ENCODE data around the gene KDM4C. TPM values are rescaled to one million over a fixed set of nuclear protein-coding genes. Genes with fewer than 3 reads are reported as not detected.

KDM4C gene
- total RNA-seq, 1 donor from 2014 or later, result 39.8 TPM

GRCh38 chr9:6880626-6881025 lies 122.9 kb downstream of the KDM4C start:
- intact Hi-C loops (cut with DNase I), result no loop called here
- Histone ChIP-seq H3K4me1 (no peaks in the 10 kb centered on the region), H3K27me3 (ENCODE audit: low read depth) (no peaks in the 10 kb centered on the region), H3K27ac (no peak overlapping the region), H3K36me3 (no peaks in the 10 kb centered on the region), H3K9me3 (no peaks in the 10 kb centered on the region), H3K4me3 (no peak overlapping the region)
- DNase-seq (no peak), ATAC-seq (no peak)
- TF ChIP-seq, protein P1, sequence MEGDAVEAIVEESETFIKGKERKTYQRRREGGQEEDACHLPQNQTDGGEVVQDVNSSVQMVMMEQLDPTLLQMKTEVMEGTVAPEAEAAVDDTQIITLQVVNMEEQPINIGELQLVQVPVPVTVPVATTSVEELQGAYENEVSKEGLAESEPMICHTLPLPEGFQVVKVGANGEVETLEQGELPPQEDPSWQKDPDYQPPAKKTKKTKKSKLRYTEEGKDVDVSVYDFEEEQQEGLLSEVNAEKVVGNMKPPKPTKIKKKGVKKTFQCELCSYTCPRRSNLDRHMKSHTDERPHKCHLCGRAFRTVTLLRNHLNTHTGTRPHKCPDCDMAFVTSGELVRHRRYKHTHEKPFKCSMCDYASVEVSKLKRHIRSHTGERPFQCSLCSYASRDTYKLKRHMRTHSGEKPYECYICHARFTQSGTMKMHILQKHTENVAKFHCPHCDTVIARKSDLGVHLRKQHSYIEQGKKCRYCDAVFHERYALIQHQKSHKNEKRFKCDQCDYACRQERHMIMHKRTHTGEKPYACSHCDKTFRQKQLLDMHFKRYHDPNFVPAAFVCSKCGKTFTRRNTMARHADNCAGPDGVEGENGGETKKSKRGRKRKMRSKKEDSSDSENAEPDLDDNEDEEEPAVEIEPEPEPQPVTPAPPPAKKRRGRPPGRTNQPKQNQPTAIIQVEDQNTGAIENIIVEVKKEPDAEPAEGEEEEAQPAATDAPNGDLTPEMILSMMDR (IDR thresholded peaks at IDR 0.05), result no peak

GRCh38 chr9:6884101-6884500 lies 126.3 kb downstream of the KDM4C start:
- H3K36me3 ChIP-seq, result no peaks in the 10 kb centered on the region
- no peak overlapping the region for H3K4me3 ChIP-seq
- no peak for ATAC-seq
- no peak overlapping the region for H3K27ac ChIP-seq
- H3K27me3 ChIP-seq (ENCODE audit: low read depth), result no peaks in the 10 kb centered on the region
- H3K9me3 ChIP-seq, result no peaks in the 10 kb centered on the region
- H3K4me1 ChIP-seq, result no peaks in the 10 kb centered on the region
- DNase-seq, result no peak
- TF ChIP-seq, protein P1 (IDR thresholded peaks at IDR 0.05), result no peak
- intact Hi-C loops (cut with DNase I), result no loop called here

- H3K9me3 ChIP-seq, result no peaks in the 10 kb centered on the region
- TF ChIP-seq, protein P1 (IDR thresholded peaks at IDR 0.05), result no peak
- H3K4me3 ChIP-seq, result no peak overlapping the region
- no peaks in the 10 kb centered on the region for H3K27me3 ChIP-seq (ENCODE audit: low read depth)
- ATAC-seq (no peak), DNase-seq (no peak)
- no peak overlapping the region for H3K27ac ChIP-seq
- intact Hi-C loops (cut with DNase I), result no loop called here
- H3K4me1 ChIP-seq, result no peaks in the 10 kb centered on the region
- no peaks in the 10 kb centered on the region for H3K36me3 ChIP-seq
Observed at GRCh38 chr9:6884990-6885389, 127.2 kb downstream of the KDM4C start.

- H3K4me1 ChIP-seq, result no peaks in the 10 kb centered on the region
- ATAC-seq (no peak), DNase-seq (no peak)
- TF ChIP-seq, protein P1 (IDR thresholded peaks at IDR 0.05), result no peak
- no peaks in the 10 kb centered on the region for H3K36me3 ChIP-seq
- intact Hi-C loops (cut with DNase I), result no loop called here
- no peak overlapping the region for H3K4me3 ChIP-seq
- no peak overlapping the region for H3K27ac ChIP-seq
- H3K9me3 ChIP-seq, result no peaks in the 10 kb centered on the region
- no peaks in the 10 kb centered on the region for H3K27me3 ChIP-seq (ENCODE audit: low read depth)
Observed at GRCh38 chr9:6887051-6887450, 129.3 kb downstream of the KDM4C start.

GRCh38 chr9:6889868-6890267 lies 132.1 kb downstream of the KDM4C start:
- no peak overlapping the region for H3K4me3 ChIP-seq
- DNase-seq (no peak), ATAC-seq (peak; percentile 36 to 66)
- H3K4me1 ChIP-seq, result no peaks in the 10 kb centered on the region
- intact Hi-C loops (cut with DNase I), result no loop called here
- no peak overlapping the region for H3K27ac ChIP-seq
- no peaks in the 10 kb centered on the region for H3K27me3 ChIP-seq (ENCODE audit: low read depth)
- H3K9me3 ChIP-seq, result no peaks in the 10 kb centered on the region
- H3K36me3 ChIP-seq, result peaks cover 19% of the 10 kb centered on the region
- TF ChIP-seq, protein P1 (IDR thresholded peaks at IDR 0.05), result no peak
